ENCODE results near the gene TENM4. TPM values are rescaled to one million over a fixed set of nuclear protein-coding genes. Genes with fewer than 3 reads are reported as not detected.

TENM4 gene
- total and polyA plus RNA-seq, 2 of the 8 experiments (the other 6 are each of a cell fraction or from before 2014, with no cell fraction given): 3.5 to 7.2 TPM

DNA sequence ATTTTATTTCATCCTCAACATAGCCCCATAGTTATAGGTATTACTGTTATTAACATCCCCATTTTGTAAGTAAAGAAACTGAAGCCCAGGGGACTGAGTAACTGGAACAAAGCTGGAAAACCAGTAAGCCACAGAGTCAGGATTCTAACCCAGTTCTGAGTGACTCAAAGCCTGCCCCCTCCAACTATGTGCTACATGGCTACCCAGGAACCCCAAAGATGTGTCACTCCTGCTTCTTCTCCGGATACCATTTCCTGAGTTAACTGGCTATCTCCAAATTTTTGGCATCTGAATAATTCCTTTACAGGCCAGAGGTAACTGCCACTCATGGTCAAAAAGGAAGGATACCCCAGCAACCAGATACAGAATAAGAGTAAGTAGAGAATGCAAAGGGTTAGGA, 43.6 kb downstream of the TENM4 start (continued):
- TF ChIP-seq, protein P1, sequence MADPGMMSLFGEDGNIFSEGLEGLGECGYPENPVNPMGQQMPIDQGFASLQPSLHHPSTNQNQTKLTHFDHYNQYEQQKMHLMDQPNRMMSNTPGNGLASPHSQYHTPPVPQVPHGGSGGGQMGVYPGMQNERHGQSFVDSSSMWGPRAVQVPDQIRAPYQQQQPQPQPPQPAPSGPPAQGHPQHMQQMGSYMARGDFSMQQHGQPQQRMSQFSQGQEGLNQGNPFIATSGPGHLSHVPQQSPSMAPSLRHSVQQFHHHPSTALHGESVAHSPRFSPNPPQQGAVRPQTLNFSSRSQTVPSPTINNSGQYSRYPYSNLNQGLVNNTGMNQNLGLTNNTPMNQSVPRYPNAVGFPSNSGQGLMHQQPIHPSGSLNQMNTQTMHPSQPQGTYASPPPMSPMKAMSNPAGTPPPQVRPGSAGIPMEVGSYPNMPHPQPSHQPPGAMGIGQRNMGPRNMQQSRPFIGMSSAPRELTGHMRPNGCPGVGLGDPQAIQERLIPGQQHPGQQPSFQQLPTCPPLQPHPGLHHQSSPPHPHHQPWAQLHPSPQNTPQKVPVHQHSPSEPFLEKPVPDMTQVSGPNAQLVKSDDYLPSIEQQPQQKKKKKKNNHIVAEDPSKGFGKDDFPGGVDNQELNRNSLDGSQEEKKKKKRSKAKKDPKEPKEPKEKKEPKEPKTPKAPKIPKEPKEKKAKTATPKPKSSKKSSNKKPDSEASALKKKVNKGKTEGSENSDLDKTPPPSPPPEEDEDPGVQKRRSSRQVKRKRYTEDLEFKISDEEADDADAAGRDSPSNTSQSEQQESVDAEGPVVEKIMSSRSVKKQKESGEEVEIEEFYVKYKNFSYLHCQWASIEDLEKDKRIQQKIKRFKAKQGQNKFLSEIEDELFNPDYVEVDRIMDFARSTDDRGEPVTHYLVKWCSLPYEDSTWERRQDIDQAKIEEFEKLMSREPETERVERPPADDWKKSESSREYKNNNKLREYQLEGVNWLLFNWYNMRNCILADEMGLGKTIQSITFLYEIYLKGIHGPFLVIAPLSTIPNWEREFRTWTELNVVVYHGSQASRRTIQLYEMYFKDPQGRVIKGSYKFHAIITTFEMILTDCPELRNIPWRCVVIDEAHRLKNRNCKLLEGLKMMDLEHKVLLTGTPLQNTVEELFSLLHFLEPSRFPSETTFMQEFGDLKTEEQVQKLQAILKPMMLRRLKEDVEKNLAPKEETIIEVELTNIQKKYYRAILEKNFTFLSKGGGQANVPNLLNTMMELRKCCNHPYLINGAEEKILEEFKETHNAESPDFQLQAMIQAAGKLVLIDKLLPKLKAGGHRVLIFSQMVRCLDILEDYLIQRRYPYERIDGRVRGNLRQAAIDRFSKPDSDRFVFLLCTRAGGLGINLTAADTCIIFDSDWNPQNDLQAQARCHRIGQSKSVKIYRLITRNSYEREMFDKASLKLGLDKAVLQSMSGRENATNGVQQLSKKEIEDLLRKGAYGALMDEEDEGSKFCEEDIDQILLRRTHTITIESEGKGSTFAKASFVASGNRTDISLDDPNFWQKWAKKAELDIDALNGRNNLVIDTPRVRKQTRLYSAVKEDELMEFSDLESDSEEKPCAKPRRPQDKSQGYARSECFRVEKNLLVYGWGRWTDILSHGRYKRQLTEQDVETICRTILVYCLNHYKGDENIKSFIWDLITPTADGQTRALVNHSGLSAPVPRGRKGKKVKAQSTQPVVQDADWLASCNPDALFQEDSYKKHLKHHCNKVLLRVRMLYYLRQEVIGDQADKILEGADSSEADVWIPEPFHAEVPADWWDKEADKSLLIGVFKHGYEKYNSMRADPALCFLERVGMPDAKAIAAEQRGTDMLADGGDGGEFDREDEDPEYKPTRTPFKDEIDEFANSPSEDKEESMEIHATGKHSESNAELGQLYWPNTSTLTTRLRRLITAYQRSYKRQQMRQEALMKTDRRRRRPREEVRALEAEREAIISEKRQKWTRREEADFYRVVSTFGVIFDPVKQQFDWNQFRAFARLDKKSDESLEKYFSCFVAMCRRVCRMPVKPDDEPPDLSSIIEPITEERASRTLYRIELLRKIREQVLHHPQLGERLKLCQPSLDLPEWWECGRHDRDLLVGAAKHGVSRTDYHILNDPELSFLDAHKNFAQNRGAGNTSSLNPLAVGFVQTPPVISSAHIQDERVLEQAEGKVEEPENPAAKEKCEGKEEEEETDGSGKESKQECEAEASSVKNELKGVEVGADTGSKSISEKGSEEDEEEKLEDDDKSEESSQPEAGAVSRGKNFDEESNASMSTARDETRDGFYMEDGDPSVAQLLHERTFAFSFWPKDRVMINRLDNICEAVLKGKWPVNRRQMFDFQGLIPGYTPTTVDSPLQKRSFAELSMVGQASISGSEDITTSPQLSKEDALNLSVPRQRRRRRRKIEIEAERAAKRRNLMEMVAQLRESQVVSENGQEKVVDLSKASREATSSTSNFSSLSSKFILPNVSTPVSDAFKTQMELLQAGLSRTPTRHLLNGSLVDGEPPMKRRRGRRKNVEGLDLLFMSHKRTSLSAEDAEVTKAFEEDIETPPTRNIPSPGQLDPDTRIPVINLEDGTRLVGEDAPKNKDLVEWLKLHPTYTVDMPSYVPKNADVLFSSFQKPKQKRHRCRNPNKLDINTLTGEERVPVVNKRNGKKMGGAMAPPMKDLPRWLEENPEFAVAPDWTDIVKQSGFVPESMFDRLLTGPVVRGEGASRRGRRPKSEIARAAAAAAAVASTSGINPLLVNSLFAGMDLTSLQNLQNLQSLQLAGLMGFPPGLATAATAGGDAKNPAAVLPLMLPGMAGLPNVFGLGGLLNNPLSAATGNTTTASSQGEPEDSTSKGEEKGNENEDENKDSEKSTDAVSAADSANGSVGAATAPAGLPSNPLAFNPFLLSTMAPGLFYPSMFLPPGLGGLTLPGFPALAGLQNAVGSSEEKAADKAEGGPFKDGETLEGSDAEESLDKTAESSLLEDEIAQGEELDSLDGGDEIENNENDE (IDR thresholded peaks at IDR 0.05; ENCODE audit: insufficient replicate concordance, low read length): no peak
- TF ChIP-seq CTBP2 (IDR thresholded peaks at IDR 0.05; ENCODE audit: borderline replicate concordance, insufficient read depth, insufficient read length, low read length) (no peak), SIN3A (conservative IDR thresholded peaks at IDR 0.05 in 1 of 2, IDR thresholded peaks at IDR 0.05 in 1 of 2; ENCODE audit: low read depth in 1 of 2, low read length in 2 of 2) (no peak), TAF7 (optimal IDR thresholded peaks at IDR 0.05; ENCODE audit: borderline replicate concordance, low read depth, low read length) (no peak), MAFK (IDR thresholded peaks at IDR 0.05; ENCODE audit: low read depth, low read length) (no peak)
